NCI-H446 treated with DMSO at 0.1 percent for 48 hours (cell line): Measurements from ENCODE around the gene KCND2.
A peak's percentile ranks its signal among the peaks of the same experiment; 100 is the strongest.
"Not testable (repeated sequence)": the region's sequence is repeated elsewhere in the genome, so short reads cannot be mapped to it uniquely, and the experiment has no call there.

Experiments used
- DNase-seq: peaks from one replicate; lab custom pipeline; 2025; lab: John Stamatoyannopoulos, UW

KCND2 gene

GRCh38 chr7:120743128-120743527 is 470.2 kb downstream of the KCND2 start:
- no peak for DNase-seq

DNA sequence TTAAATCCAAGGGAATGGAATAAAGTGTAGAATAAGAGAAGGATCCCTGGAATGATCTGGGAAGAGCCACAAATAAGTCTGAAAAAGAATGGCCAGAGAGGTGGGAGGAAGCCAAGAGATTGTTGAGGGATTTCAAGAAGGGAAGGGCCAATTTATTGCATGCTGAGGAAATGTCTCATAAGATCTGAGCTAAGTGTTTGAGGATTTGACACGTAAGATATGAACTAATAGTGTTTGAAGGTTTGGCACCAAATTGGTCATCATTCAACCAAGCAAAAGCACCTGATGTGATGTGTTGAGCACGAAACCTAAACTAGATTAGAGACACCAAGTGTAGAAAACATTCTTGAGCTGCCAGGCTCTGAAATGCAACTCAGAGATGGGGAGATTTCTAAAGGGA is 487.1 kb downstream of the KCND2 start:
- DNase-seq = no peak

- DNase-seq = no peak
Measured at GRCh38 chr7:120760851-120761250, 487.9 kb downstream of the KCND2 start.

GRCh38 chr7:120770206-120770605 is 497.2 kb downstream of the KCND2 start:
- no peak for DNase-seq

DNA sequence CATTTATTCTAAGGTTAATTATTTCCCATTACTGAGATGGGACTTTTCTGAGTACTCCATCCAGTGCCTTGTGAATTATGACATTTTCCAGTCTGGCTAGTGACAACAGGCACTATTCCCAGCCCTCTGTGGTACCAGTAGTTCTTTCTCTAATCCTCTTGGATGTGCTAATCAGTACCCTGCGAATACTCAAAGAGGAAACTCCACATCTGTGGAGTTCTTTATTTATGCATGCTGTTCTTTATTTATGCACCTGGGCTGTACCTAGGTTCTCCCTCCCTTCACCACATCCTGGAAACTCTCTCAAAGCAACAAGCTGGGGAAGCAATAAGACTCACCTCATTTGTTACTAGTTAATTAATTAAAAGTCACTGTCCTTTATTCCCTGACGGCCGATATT is 501.5 kb downstream of the KCND2 start:
- no peak for DNase-seq

DNA sequence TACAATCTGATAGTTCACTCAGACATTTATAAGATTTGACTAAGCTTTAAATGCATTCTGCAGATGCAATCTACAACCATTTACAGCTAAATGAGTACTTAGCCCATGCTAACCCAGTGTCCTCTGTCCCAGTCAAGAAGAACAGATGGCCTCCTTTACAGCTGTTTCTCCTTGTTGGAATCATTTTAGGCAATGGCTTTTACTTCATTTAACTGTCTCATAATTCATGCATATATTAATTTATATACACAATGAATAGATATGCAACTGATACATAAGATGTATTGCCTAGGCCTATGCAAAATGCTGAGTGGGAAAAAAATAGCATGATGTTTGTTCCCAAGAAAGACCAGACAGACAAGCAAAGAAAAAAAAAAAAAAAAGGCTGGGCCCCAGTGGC is 502.8 kb downstream of the KCND2 start:
- no peak for DNase-seq

DNA sequence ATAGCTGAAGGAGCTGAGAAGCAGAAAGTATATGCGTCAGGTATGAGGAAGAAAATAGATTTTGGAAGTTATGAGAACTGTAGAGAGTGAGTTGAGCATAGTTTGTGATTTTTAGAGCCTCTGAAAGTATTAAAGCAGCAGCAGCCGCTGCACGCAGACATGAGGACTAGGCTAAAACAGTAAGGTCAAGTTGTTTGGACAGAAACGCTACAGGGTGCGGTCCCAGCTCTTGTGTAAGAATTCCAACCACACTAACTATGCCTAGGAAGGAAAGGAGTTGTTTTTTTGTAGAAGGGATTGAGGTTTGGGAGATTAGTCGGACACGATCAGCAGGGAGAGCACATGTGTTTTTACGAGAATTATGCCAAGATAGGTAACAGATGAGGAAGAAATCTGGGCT is 506.1 kb downstream of the KCND2 start:
- not testable (repeated sequence) for DNase-seq

GRCh38 chr7:120780451-120780850 is 507.5 kb downstream of the KCND2 start:
- DNase-seq = not testable (repeated sequence)

- no peak for DNase-seq
Measured at GRCh38 chr7:120780938-120781337, 508.0 kb downstream of the KCND2 start.

- DNase-seq = not testable (repeated sequence)
Measured at GRCh38 chr7:120781924-120782323, 508.9 kb downstream of the KCND2 start.

DNA sequence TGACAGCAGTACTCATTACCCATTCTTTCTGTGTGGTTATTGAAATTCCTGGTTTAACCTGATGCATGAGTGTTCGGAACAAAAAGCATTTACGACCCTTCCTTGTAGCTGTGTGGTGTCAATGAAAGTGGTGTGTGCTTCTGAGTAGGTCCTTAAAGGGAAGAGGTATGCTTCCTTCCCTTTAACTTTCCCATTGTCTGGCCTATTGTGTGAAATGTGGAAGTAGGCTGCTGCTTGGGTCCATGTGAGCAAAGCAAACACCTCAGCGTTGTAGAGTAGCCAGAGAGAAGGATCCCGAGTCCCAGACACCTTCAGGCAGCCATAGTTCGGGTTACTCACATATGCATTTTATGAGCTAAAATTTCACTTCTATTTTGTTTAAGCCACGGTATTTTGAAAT is 510.3 kb downstream of the KCND2 start:
- no peak for DNase-seq

- no peak for DNase-seq
Measured at GRCh38 chr7:120783721-120784120, 510.7 kb downstream of the KCND2 start.

- DNase-seq = peak; percentile 24
Measured at GRCh38 chr7:120785095-120785494, 512.1 kb downstream of the KCND2 start.

DNA sequence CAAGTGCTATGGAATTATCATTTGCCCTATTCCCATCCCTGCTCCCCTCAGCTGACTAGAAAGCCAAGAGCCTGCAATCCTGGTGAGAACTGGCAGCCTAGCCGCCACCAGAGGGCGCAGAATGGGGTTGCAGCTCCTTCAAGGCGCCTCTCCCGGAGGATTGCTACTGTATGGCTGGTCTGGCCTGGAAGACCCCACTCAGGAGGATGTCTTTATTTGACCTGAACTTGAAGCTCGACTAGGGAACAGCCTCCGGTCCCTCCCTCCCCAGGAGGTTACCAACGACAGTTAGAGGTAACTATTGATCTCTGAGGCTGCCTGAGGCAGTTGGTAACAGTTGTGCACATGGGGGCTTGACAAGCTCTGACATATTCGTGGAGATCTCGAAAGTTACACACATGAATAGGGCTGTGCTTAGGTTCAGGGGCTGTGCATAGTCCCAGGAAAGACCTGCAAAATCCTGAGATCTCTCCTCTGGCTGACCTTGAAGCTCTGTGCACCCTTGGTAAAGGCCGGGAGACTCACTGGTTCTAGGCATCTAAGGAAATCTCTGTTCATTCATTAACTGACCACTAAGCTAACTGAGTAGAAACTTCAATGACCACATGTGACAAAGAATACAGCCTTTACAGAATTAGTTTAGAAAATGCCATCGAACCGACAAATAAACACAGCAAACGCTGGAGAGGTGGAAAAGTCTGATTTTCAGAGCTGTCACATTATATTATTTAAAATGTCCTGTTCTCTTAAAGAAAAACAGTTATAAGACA is 519.3 kb downstream of the KCND2 start:
- DNase-seq = no peak

DNA sequence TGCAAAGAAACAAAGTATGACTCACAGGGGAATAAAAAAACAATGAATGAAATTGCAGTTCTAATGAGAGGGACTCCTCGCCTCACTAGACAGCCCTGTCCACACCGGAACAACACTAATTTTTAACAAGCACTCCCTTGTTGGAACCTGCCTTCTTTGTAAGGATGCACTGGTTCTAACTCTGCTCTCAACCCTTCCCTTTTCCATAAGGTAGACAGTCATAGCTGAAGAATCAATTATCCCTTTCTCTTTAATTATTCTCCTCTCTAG is 519.8 kb downstream of the KCND2 start:
- DNase-seq = no peak

- no peak for DNase-seq
Measured at GRCh38 chr7:120793213-120793936, 520.4 kb downstream of the KCND2 start.

GRCh38 chr7:120794106-120794729 is 521.2 kb downstream of the KCND2 start:
- DNase-seq = no peak

DNA sequence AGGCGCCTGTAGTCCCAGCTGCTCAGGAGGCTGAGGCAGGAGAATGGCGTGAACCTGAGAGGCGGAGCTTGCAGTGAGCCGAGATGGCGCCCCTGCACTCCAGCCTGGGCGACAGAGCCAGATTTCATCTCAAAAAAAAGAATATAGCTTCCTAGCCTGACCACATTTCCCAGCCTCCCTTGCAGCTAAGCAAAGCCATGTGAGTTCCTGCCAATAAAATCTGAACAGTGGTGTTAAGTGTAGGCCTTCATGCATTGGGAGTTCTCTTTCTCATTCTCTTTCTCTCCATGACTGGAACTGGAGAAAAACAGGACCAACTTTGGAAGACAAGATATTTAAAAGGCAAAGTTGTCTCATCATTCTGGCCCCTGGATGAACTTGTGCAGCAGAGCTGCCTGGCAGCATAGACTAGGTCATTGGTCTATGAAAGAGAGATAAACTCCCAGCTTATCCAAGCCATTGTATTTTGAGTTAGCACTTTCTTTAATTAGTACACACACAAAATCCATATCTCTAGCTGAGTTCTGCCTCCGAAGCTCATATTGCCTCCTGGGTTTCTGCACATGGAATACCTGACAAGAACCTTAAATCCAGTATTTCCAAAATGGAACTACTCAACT is 524.2 kb downstream of the KCND2 start:
- DNase-seq = no peak

DNA sequence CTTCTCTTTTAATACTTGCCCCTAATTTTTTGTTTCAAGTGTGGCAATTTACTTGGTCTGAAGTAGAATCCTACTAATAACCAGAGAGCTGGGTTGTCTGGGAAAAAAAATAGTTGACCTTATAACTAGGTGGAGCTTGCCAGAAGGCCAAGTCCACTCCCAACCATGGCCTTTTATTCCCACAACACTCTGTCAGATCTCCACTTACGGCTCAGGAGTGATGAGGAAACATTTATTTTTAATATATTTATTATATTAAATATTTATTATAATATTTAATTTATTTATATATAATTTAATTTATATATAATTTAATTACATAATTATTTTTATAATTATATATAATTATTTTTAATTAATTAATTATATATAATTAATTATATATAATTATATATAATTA is 526.2 kb downstream of the KCND2 start:
- DNase-seq = no peak
